IMR-90 (cell line): ENCODE data around the gene ADGRL3. TPM values are rescaled to one million over a fixed set of nuclear protein-coding genes. Genes with fewer than 3 reads are reported as not detected.

Source experiments
- ATAC-seq: fragments of 200-7000 bp; cut with Tn5 transposase; 2 replicates; pipeline ENCODE4 v1.9.1; 2020; ENCODE audit warnings: low read depth, mild to moderate bottlenecking, moderate library complexity
- BruUV-seq: library from RNA; stranded (reverse); fragments of 400-500 nt; replicated peaks from 2 replicates; lab custom pipeline; 2021; lab: Mats Ljungman, UMichigan
- CTCF ChIA-PET: fragments of 300-600 bp; formaldehyde crosslinking; extraction: SDS; loops from one replicate; lab custom pipeline; 2021; ENCODE audit warnings: antibody characterized with exemption; lab: Yijun Ruan, JAX
- POLR2A ChIA-PET: fragments of 300-600 bp; sonication (Branson Sonifier 250); formaldehyde crosslinking; loops from one replicate; lab custom pipeline; 2022; ENCODE audit warnings: antibody characterized with exemption; ENCODE audit not compliant: unreplicated experiment; lab: Charles Lee
- DNase-seq: peaks from one replicate; pipeline ENCODE4 v3.0.0; 2013
- H2AFZ ChIP-seq: replicated peaks from 2 replicates; pipeline ENCODE3; 2013; ENCODE audit warnings: low read length, mild to moderate bottlenecking; ENCODE audit not compliant: poor library complexity
- H2AK5ac ChIP-seq: 2 replicates; pipeline ENCODE4 v1.6.1; 2013; ENCODE audit warnings: low read depth, low read length, inconsistent platforms
- H2AK9ac ChIP-seq: replicated peaks from 2 replicates; pipeline ENCODE3; 2013; ENCODE audit warnings: mild to moderate bottlenecking, low read depth, low read length, moderate library complexity; ENCODE audit not compliant: poor library complexity
- H2BK120ac ChIP-seq: 2 replicates; pipeline ENCODE4 v1.6.1; 2013; ENCODE audit warnings: low read depth, low read length, inconsistent platforms
- H2BK15ac ChIP-seq: 3 replicates; pipeline ENCODE4 v1.6.1; 2013; ENCODE audit warnings: low read depth, low read length, inconsistent platforms
- H2BK20ac ChIP-seq: 2 replicates; pipeline ENCODE4 v1.6.1; 2013; ENCODE audit warnings: low read depth, mild to moderate bottlenecking, inconsistent platforms, low read length, moderate library complexity
- H2BK5ac ChIP-seq: 2 replicates; pipeline ENCODE4 v1.6.1; 2013; ENCODE audit warnings: mild to moderate bottlenecking, low read depth, low read length, inconsistent platforms; ENCODE audit not compliant: poor library complexity, severe bottlenecking
- H3K14ac ChIP-seq: replicated peaks from 2 replicates; pipeline ENCODE4 v1.6.1; 2013; ENCODE audit warnings: low read depth, low read length, inconsistent platforms
- H3K18ac ChIP-seq: 2 replicates; pipeline ENCODE4 v1.6.1; 2013; ENCODE audit warnings: low read depth, low read length, control low read depth
- H3K23ac ChIP-seq: 2 replicates; pipeline ENCODE4 v1.6.1; 2013; ENCODE audit warnings: low read depth, low read length, inconsistent platforms
- H3K27ac ChIP-seq: 2 replicates; pipeline ENCODE4 v1.5.1; 2013; ENCODE audit warnings: mild to moderate bottlenecking, control low read depth, low read length; ENCODE audit not compliant: insufficient read depth
- H3K27me3 ChIP-seq: 2 replicates; pipeline ENCODE4 v1.6.1; 2013; ENCODE audit warnings: low read length; ENCODE audit not compliant: control insufficient read depth, insufficient read depth
- H3K36me3 ChIP-seq: 2 replicates; pipeline ENCODE4 v1.6.1; 2013; ENCODE audit warnings: low read length, mixed read lengths; ENCODE audit not compliant: control insufficient read depth, insufficient read depth
- H3K4ac ChIP-seq: 2 replicates; pipeline ENCODE4 v1.6.1; 2013; ENCODE audit warnings: low read depth, low read length, inconsistent platforms
- H3K4me1 ChIP-seq: 2 replicates; pipeline ENCODE4 v1.6.1; 2013; ENCODE audit warnings: low read length, mixed read lengths; ENCODE audit not compliant: control insufficient read depth, insufficient read depth
- H3K4me2 ChIP-seq: 2 replicates; pipeline ENCODE4 v1.6.1; 2013; ENCODE audit warnings: low read depth, mild to moderate bottlenecking, control low read depth, low read length, moderate library complexity
- H3K4me3 ChIP-seq: 2 replicates; pipeline ENCODE4 v1.5.1; 2013; ENCODE audit warnings: low read depth, mild to moderate bottlenecking, control low read depth, low read length, moderate library complexity; ENCODE audit not compliant: insufficient read depth
- H3K56ac ChIP-seq: 2 replicates; pipeline ENCODE4 v1.6.1; 2013; ENCODE audit warnings: low read length, inconsistent platforms; ENCODE audit not compliant: insufficient read depth; ENCODE audit errors: extremely low read depth
- H3K79me1 ChIP-seq, 2 experiments: 2 replicates each; pipeline ENCODE4 v1.6.1; 2013; ENCODE audit warnings: low read length in 2 of 2, inconsistent platforms in 1 of 2, low read depth in 1 of 2
- H3K9ac ChIP-seq: 2 replicates; pipeline ENCODE4 v1.6.1; 2013; ENCODE audit warnings: low read depth, low read length, control low read depth
- H3K9me1 ChIP-seq: 2 replicates; pipeline ENCODE4 v1.6.1; 2013; ENCODE audit warnings: low read length, inconsistent platforms; ENCODE audit not compliant: insufficient read depth
- H3K9me3 ChIP-seq: 2 replicates; pipeline ENCODE4 v1.6.1; 2013; ENCODE audit warnings: low read length; ENCODE audit not compliant: control insufficient read depth, insufficient read depth
- H4K20me1 ChIP-seq: 2 replicates; pipeline ENCODE4 v1.6.1; 2013; ENCODE audit warnings: low read length, inconsistent platforms; ENCODE audit not compliant: insufficient read depth
- H4K5ac ChIP-seq: 2 replicates; pipeline ENCODE4 v1.6.1; 2013; ENCODE audit warnings: mild to moderate bottlenecking, low read depth, low read length, control low read depth
- H4K8ac ChIP-seq, 2 experiments: 2 replicates each; pipeline ENCODE4 v1.6.1; 2013; ENCODE audit warnings: low read depth in 2 of 2, low read length in 2 of 2, control low read depth in 1 of 2, inconsistent platforms in 1 of 2
- H4K91ac ChIP-seq: 2 replicates; pipeline ENCODE4 v1.6.1; 2013; ENCODE audit warnings: low read depth, low read length, inconsistent platforms; ENCODE audit not compliant: insufficient read depth
- BHLHE40 ChIP-seq: fragments of 150-350 bp; IDR thresholded peaks from 2 replicates; pipeline ENCODE4 v1.6.1; 2016; ENCODE audit warnings: mild to moderate bottlenecking, low read depth, low read length
- CEBPB ChIP-seq: IDR thresholded peaks from 2 replicates; pipeline ENCODE4 v1.6.1; 2012; ENCODE audit warnings: low read depth, low read length, improper control_type of control experiment
- CHD1 ChIP-seq: IDR thresholded peaks from 2 replicates; pipeline ENCODE4 v1.6.1; 2012; ENCODE audit warnings: low read depth, low read length, improper control_type of control experiment
- FOS ChIP-seq: fragments of 150-350 bp; IDR thresholded peaks from 2 replicates; pipeline ENCODE4 v1.6.1; 2016; ENCODE audit warnings: low read depth, low read length
- MAFK ChIP-seq: IDR thresholded peaks from 2 replicates; pipeline ENCODE4 v1.6.1; 2012; ENCODE audit warnings: low read depth, low read length, improper control_type of control experiment
- MXI1 ChIP-seq: IDR thresholded peaks from 2 replicates; pipeline ENCODE4 v1.6.1; 2012; ENCODE audit warnings: low read depth, mild to moderate bottlenecking, low read length, moderate library complexity, borderline replicate concordance
- NFE2L2 ChIP-seq: fragments of 150-350 bp; IDR thresholded peaks from 2 replicates; pipeline ENCODE4 v1.6.1; 2016; ENCODE audit warnings: low read depth, mild to moderate bottlenecking, low read length
- RAD21 ChIP-seq: IDR thresholded peaks from 2 replicates; pipeline ENCODE4 v1.6.1; 2012; ENCODE audit warnings: low read length, improper control_type of control experiment
- RFX5 ChIP-seq: IDR thresholded peaks from 2 replicates; pipeline ENCODE4 v1.8.0; 2012; ENCODE audit warnings: low read depth, mild to moderate bottlenecking, low read length, moderate library complexity
- SMC3 ChIP-seq: fragments of 150-350 bp; IDR thresholded peaks from 2 replicates; pipeline ENCODE4 v1.6.1; 2016; ENCODE audit warnings: low read depth, mild to moderate bottlenecking, antibody characterized with exemption, low read length, moderate library complexity
- WGBS, 2 experiments: methylation state at CpG; one replicate each; pipeline versions ENCODE4 v1.1.5 to v1.1.7; 2013; ENCODE audit warnings: missing lambda C conversion rate in 2 of 2; ENCODE audit not compliant: insufficient read length in 1 of 2; ENCODE audit errors: extremely low coverage in 2 of 2; 5-methylcytosine and 5-hydroxymethylcytosine counted together
- dilution Hi-C: fragments of 300-500 bp; cut with HindIII; formaldehyde crosslinking; loops from one replicate; pipeline ENCODE4 v1.14.3; 2018; ENCODE audit warnings: low sequenced_read_pairs; ENCODE audit not compliant: unreplicated experiment
- in situ Hi-C: fragments of 300-500 bp; cut with MboI; formaldehyde crosslinking; loops from 3 replicates; pipeline ENCODE4 v1.14.3; 2019; ENCODE audit warnings: low sequenced_read_pairs, inconsistent platforms, mixed read lengths
- intact Hi-C: fragments of 100-400 bp; cut with micrococcal nuclease; formaldehyde crosslinking; loops from 2 replicates; pipeline ENCODE4 v1.10.0; 2022
- polyA plus RNA-seq, 3 experiments: library from polyadenylated mRNA; depleted of rRNA; stranded (reverse); fragments of >200 nt; gene quantifications; 2 replicates each; pipeline ENCODE4 v1.2.3, GENCODE V29; 2012; ENCODE audit warnings: low replicate concordance in 1 of 3
- total RNA-seq: library from RNA; depleted of rRNA; stranded (reverse); fragments of >200 nt; gene quantifications from 2 replicates; pipeline ENCODE4 v1.2.3, GENCODE V29; 2012
- TF ChIP-seq, protein P1 (sequence below): conservative IDR thresholded peaks from 2 replicates; pipeline ENCODE4 v1.5.1; 2012; ENCODE audit warnings: mild to moderate bottlenecking, low read depth, low read length, improper control_type of control experiment
- TF ChIP-seq, protein P2 (sequence below): fragments of 150-350 bp; IDR thresholded peaks from 2 replicates; pipeline ENCODE4 v1.6.1; 2017; ENCODE audit warnings: mild to moderate bottlenecking, antibody characterized with exemption, low read length, low read depth

ADGRL3 gene
- total and polyA plus RNA-seq, 2 of the 4 experiments (the other 2 are of a cell fraction), result 0.46 to 2.5 TPM

DNA sequence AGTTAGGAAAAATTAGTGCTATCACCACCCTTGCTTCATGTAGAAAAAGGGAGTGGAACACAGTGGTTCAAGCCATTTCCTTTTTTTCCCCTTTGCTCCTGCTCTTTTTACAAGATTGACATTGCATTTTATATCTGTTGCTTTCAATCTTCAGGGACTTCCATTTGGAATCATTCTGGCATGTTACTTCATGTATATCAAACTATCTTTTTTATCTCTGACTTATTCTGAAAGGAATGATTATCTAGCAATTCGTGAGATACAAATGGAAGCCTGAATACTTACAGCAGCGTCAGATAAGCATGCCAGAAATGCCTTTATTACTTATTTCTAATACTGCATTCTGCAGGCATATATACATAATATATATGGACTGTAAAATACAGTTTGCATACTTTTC, 20.4 kb downstream of the ADGRL3 start:
- CTCF ChIA-PET, result no interaction called here
- no peak overlapping the region for H2AK9ac ChIP-seq
- no peaks in the 10 kb centered on the region for H3K9me1 ChIP-seq
- no CpG with 5 or more reads among the region's 2 CpGs for WGBS, 2 experiments
- POLR2A ChIA-PET, result no interaction called here
- H3K27ac ChIP-seq, result no peak overlapping the region
- no peaks in the 10 kb centered on the region for H4K20me1 ChIP-seq
- in situ Hi-C loops, result no loop called here
- H3K79me1 ChIP-seq, result no peaks in the 10 kb centered on the region
- DNase-seq (no peak), ATAC-seq (no peak)
- H2BK20ac ChIP-seq, result no peak overlapping the region
- H3K36me3 ChIP-seq, result no peaks in the 10 kb centered on the region
- H3K4ac ChIP-seq, result no peak overlapping the region
- no peak overlapping the region for H2BK15ac ChIP-seq
- no peak overlapping the region for H3K9ac ChIP-seq
- H2AFZ ChIP-seq, result no peak overlapping the region
- dilution Hi-C loops, result no loop called here
- H3K4me1 ChIP-seq, result no peaks in the 10 kb centered on the region
- H3K56ac ChIP-seq, result no peak overlapping the region
- TF ChIP-seq CEBPB (no peak), NFE2L2 (no peak), BHLHE40 (no peak), FOS (no peak), CHD1 (no peak), SMC3 (no peak), MAFK (no peak), RFX5 (no peak), MXI1 (no peak), RAD21 (no peak)
- TF ChIP-seq, protein P1, sequence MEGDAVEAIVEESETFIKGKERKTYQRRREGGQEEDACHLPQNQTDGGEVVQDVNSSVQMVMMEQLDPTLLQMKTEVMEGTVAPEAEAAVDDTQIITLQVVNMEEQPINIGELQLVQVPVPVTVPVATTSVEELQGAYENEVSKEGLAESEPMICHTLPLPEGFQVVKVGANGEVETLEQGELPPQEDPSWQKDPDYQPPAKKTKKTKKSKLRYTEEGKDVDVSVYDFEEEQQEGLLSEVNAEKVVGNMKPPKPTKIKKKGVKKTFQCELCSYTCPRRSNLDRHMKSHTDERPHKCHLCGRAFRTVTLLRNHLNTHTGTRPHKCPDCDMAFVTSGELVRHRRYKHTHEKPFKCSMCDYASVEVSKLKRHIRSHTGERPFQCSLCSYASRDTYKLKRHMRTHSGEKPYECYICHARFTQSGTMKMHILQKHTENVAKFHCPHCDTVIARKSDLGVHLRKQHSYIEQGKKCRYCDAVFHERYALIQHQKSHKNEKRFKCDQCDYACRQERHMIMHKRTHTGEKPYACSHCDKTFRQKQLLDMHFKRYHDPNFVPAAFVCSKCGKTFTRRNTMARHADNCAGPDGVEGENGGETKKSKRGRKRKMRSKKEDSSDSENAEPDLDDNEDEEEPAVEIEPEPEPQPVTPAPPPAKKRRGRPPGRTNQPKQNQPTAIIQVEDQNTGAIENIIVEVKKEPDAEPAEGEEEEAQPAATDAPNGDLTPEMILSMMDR, result no peak
- TF ChIP-seq, protein P2, sequence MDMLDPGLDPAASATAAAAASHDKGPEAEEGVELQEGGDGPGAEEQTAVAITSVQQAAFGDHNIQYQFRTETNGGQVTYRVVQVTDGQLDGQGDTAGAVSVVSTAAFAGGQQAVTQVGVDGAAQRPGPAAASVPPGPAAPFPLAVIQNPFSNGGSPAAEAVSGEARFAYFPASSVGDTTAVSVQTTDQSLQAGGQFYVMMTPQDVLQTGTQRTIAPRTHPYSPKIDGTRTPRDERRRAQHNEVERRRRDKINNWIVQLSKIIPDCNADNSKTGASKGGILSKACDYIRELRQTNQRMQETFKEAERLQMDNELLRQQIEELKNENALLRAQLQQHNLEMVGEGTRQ, result no peak
- intact Hi-C loops, result no loop called here
- no peaks in the 10 kb centered on the region for H3K9me3 ChIP-seq
- no peak overlapping the region for H2BK5ac ChIP-seq
- H4K91ac ChIP-seq, result no peak overlapping the region
- no peak overlapping the region for H3K23ac ChIP-seq
- no peak overlapping the region for H2BK120ac ChIP-seq
- no peak overlapping the region for H3K18ac ChIP-seq
- no peak overlapping the region for H4K8ac ChIP-seq
- no peak overlapping the region for H3K4me2 ChIP-seq
- H4K5ac ChIP-seq, result no peak overlapping the region
- H3K27me3 ChIP-seq, result no peaks in the 10 kb centered on the region
- no peak overlapping the region for H3K14ac ChIP-seq
- BruUV-seq, result no TSS peak
- H3K4me3 ChIP-seq, result no peak overlapping the region
- H2AK5ac ChIP-seq, result no peak overlapping the region
